H54 (cell line): ENCODE results near the gene DDA1.

Source experiments
- DNase-seq: peaks from one replicate; pipeline ENCODE4 v3.0.0; 2011; ENCODE audit warnings: low spot score, mixed read lengths; ENCODE audit not compliant: insufficient read length
- FAIRE-seq: peaks from 3 replicates; lab custom pipeline; 2011; peaks lifted over from hg19 to GRCh38; lab: Jason Lieb, UNC
- POLR2A ChIP-seq: IDR thresholded peaks from 2 replicates; pipeline ENCODE4 v1.6.1; 2011; ENCODE audit warnings: low read depth, mild to moderate bottlenecking, low read length

The DDA1 gene

GRCh38 chr19:17370026-17370587 is 60.7 kb downstream of the DDA1 start:
- FAIRE-seq = no peak
- TF ChIP-seq POLR2A = no peak
- no peak for DNase-seq
